HEK293 (cell line): Measurements from ENCODE around the gene TC2N.
"Not testable (repeated sequence)": the region's sequence is repeated elsewhere in the genome, so short reads cannot be mapped to it uniquely, and the experiment has no call there.

Source experiments
- ZBTB48 ChIP-seq: fragments of 450-650 bp; formaldehyde crosslinking; IDR thresholded peaks from 2 replicates; pipeline ENCODE4 v1.5.1; 2016; ENCODE audit warnings: missing biosample characterization, missing genetic modification characterization
- ZSCAN18 ChIP-seq: fragments of 450-650 bp; formaldehyde crosslinking; IDR thresholded peaks from 2 replicates; pipeline ENCODE4 v1.5.1; 2016; ENCODE audit warnings: missing biosample characterization, missing genetic modification characterization
- TF ChIP-seq, protein P1 (sequence below): fragments of 450-650 bp; formaldehyde crosslinking; IDR thresholded peaks from 2 replicates; pipeline ENCODE4 v1.5.1; 2016; ENCODE audit warnings: missing biosample characterization, missing genetic modification characterization

- TF ChIP-seq, protein P1, sequence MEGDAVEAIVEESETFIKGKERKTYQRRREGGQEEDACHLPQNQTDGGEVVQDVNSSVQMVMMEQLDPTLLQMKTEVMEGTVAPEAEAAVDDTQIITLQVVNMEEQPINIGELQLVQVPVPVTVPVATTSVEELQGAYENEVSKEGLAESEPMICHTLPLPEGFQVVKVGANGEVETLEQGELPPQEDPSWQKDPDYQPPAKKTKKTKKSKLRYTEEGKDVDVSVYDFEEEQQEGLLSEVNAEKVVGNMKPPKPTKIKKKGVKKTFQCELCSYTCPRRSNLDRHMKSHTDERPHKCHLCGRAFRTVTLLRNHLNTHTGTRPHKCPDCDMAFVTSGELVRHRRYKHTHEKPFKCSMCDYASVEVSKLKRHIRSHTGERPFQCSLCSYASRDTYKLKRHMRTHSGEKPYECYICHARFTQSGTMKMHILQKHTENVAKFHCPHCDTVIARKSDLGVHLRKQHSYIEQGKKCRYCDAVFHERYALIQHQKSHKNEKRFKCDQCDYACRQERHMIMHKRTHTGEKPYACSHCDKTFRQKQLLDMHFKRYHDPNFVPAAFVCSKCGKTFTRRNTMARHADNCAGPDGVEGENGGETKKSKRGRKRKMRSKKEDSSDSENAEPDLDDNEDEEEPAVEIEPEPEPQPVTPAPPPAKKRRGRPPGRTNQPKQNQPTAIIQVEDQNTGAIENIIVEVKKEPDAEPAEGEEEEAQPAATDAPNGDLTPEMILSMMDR = not testable (repeated sequence)
- not testable (repeated sequence) for TF ChIP-seq ZSCAN18, ZBTB48 (tag by site-specific recombination)
Measured at GRCh38 chr14:91739867-91740266, 127.5 kb downstream of the TC2N start.
